Vagina (tissue), 2 donors: Measurements from ENCODE around the gene ARAP1.

Experiments used
- CTCF ChIP-seq, 3 experiments: fragments of 450-650 bp in 2 of 3; fragments of 200-600 bp in 1 of 3; sonication (generic) in 1 of 3; IDR thresholded peaks; one replicate each; pipeline ENCODE4 v1.5.1; 2017 to 2019; ENCODE audit warnings: antibody characterized with exemption in 3 of 3, mild to moderate bottlenecking in 2 of 3, moderate library complexity in 2 of 3
- POLR2A ChIP-seq, 2 donors: fragments of 450-650 bp; IDR thresholded peaks; one replicate each; pipeline ENCODE4 v1.6.1; 2017; ENCODE audit warnings: antibody characterized with exemption in 2 of 2, mild to moderate bottlenecking in 2 of 2, moderate library complexity in 2 of 2
- POLR2AphosphoS5 ChIP-seq, 2 donors: sonication (generic); formaldehyde crosslinking; IDR thresholded peaks; one replicate each; pipeline ENCODE4 v1.9.0; 2017; ENCODE audit warnings: antibody characterized with exemption in 2 of 2, mild to moderate bottlenecking in 2 of 2, low read depth in 1 of 2; ENCODE audit not compliant: insufficient read depth in 1 of 2

- no peak for TF ChIP-seq CTCF (IDR thresholded peaks at IDR 0.05)
- no peak for TF ChIP-seq POLR2A (IDR thresholded peaks at IDR 0.05)
- TF ChIP-seq POLR2AphosphoS5 (IDR thresholded peaks at IDR 0.05; ENCODE audit: insufficient read depth in 1 of 2, low read depth in 1 of 2): no peak
These were observed 35.9 kb downstream of the ARAP1 start for GRCh38 chr11:72716290-72716689.
